Loucy (cell line): Measurements from ENCODE around the gene RNF169.

Source experiments
- H2AFZ ChIP-seq: fragments of 200-600 bp; sonication (generic); 2 replicates; pipeline ENCODE4 v1.6.0; 2016; ENCODE audit warnings: antibody characterized with exemption, mild to moderate bottlenecking, low read length, moderate library complexity
- H3F3A ChIP-seq: fragments of 200-600 bp; 2 replicates; pipeline ENCODE4 v1.6.0; 2016; ENCODE audit warnings: antibody characterized with exemption, low read depth, mild to moderate bottlenecking
- H3K27me3 ChIP-seq: fragments of 200-600 bp; sonication (generic); 2 replicates; pipeline ENCODE4 v1.6.1; 2014; ENCODE audit warnings: low read length, mild to moderate bottlenecking; ENCODE audit not compliant: insufficient read depth, poor library complexity, severe bottlenecking
- H3K36me3 ChIP-seq: fragments of 200-600 bp; sonication (generic); 2 replicates; pipeline ENCODE4 v1.6.1; 2016; ENCODE audit warnings: low read length; ENCODE audit not compliant: insufficient read depth
- H3K4me1 ChIP-seq: fragments of 200-600 bp; sonication (generic); 2 replicates; pipeline ENCODE4 v1.5.1; 2014; ENCODE audit warnings: low read length, mild to moderate bottlenecking; ENCODE audit not compliant: insufficient read depth, poor library complexity, severe bottlenecking
- H3K4me2 ChIP-seq: fragments of 200-600 bp; sonication (generic); 2 replicates; pipeline ENCODE4 v1.6.0; 2014; ENCODE audit warnings: antibody characterized with exemption, low read length, low read depth, mild to moderate bottlenecking; ENCODE audit not compliant: poor library complexity, severe bottlenecking
- H3K4me3 ChIP-seq: fragments of 200-600 bp; sonication (generic); 2 replicates; pipeline ENCODE4 v1.5.1; 2014; ENCODE audit warnings: low read length, mild to moderate bottlenecking, mixed read lengths; ENCODE audit not compliant: poor library complexity, severe bottlenecking
- H3K79me2 ChIP-seq: fragments of 200-600 bp; sonication (generic); 2 replicates; pipeline ENCODE4 v1.6.1; 2014; ENCODE audit warnings: low read length; ENCODE audit not compliant: insufficient read depth
- H3K9ac ChIP-seq: fragments of 200-600 bp; sonication (generic); 2 replicates; pipeline ENCODE4 v1.6.0; 2014; ENCODE audit warnings: mild to moderate bottlenecking, low read depth, low read length, moderate library complexity; ENCODE audit not compliant: poor library complexity, severe bottlenecking
- H3K9me2 ChIP-seq: fragments of 200-600 bp; sonication (generic); replicated peaks from 2 replicates; pipeline ENCODE4 v1.6.1; 2016; ENCODE audit warnings: low read depth, low read length, mixed read lengths
- H3K9me3 ChIP-seq: fragments of 200-600 bp; sonication (generic); 2 replicates; pipeline ENCODE4 v1.6.1; 2014; ENCODE audit warnings: mild to moderate bottlenecking, antibody characterized with exemption, low read length, low read depth; ENCODE audit not compliant: insufficient read depth
- H4K20me1 ChIP-seq: fragments of 200-600 bp; sonication (generic); 2 replicates; pipeline ENCODE4 v1.6.0; 2014; ENCODE audit warnings: antibody characterized with exemption, low read length, mild to moderate bottlenecking; ENCODE audit not compliant: insufficient read depth, poor library complexity, severe bottlenecking
- CTCF ChIP-seq: fragments of 200-600 bp; sonication (generic); conservative IDR thresholded peaks from 2 replicates; pipeline ENCODE4 v1.5.1; 2014; ENCODE audit warnings: mild to moderate bottlenecking, antibody characterized with exemption, low read length
- EZH2phosphoT487 ChIP-seq: fragments of 200-600 bp; IDR thresholded peaks from 2 replicates; pipeline ENCODE4 v1.6.1; 2018; ENCODE audit warnings: antibody characterized with exemption, mild to moderate bottlenecking, moderate library complexity, borderline replicate concordance

Gene RNF169

DNA sequence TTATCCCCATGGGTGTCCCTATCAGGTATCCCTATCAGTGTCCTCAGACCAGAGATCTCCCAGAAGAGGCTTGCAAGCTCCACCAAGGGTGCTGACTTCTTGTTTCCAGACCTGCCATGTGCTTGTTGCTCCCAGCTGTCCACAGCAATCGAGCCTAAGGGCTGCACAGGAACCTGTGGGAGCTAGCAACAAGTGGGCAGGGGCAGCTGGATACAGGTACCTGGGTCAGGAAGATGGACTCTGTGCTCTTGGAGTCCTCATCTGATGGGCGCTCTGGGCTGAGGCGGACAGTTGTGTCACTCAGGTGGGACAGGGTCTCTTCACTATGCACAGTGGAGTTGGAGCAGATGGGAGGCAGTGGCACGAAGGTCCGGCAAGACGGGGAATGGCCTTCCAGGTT lies 99.2 kb downstream of the RNF169 start:
- Histone ChIP-seq H3K36me3 (peaks cover 7% of the 10 kb centered on the region; the same call in 1 of the 2 replicates), H3K9me3 (no peaks in the 10 kb centered on the region), H3K9ac (no peak overlapping the region), H3K4me2 (peak overlapping the region; percentile 22), H4K20me1 (no peaks in the 10 kb centered on the region), H3K4me1 (peaks cover 22% of the 10 kb centered on the region), H3K79me2 (no peaks in the 10 kb centered on the region), H2AFZ (no peak overlapping the region), H3F3A (no peaks in the 10 kb centered on the region), H3K27me3 (no peaks in the 10 kb centered on the region), H3K9me2 (no peaks in the 10 kb centered on the region), H3K4me3 (no peak overlapping the region)
- TF ChIP-seq EZH2phosphoT487, result no peak
- no peak for TF ChIP-seq CTCF

DNA sequence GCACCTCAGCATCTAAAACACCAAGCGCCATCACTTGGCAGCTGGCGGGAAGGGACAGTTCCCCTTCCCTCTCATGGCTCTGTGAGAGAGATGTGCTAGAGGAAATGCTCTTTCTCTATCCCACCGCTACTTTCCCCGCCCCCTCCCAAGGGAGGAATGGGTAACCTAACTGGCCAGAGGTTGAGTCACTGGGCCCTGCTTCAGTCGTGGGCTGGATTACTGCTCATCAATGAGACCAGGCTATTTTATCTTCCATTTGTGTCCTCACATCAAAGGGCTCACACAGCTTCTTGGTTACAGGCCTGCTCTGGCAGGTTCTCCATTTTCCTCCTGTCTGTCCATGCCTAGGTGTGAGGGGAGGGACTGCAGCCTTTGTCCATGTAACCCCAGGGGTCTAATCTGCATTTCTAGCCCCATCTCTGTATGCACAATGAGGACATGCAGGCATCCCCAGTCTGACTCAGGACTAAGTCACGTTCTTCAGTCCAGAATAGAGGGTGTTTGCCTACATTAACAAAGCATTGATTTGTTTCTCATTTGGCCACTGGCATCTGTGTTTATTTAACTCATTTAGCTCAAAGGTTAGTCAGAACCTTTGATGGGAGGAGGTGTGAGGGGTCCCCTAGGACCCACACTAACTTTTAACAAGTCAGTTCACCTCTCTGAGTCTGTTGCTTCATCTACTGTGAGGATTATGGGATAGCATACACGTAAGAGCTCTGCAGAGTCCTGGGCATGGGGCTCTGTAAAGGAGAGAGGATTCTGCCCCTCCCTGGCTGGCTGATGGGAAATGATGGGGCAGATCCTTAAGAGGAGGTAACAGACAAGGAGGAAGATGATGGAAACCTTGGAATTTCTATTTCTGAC lies 101.1 kb downstream of the RNF169 start:
- Histone ChIP-seq H3K9me3 (no peaks in the 10 kb centered on the region), H3K79me2 (no peaks in the 10 kb centered on the region), H2AFZ (no peak overlapping the region), H3K4me2 (no peak overlapping the region), H3K27me3 (no peaks in the 10 kb centered on the region), H3F3A (no peaks in the 10 kb centered on the region), H3K4me3 (no peak overlapping the region), H3K9me2 (no peaks in the 10 kb centered on the region), H3K4me1 (peaks cover 22% of the 10 kb centered on the region), H3K9ac (no peak overlapping the region), H3K36me3 (no peaks in the 10 kb centered on the region), H4K20me1 (no peaks in the 10 kb centered on the region)
- TF ChIP-seq CTCF (no peak), EZH2phosphoT487 (no peak)

- Histone ChIP-seq H2AFZ (no peak overlapping the region), H3F3A (no peaks in the 10 kb centered on the region), H3K27me3 (no peaks in the 10 kb centered on the region), H3K4me3 (no peak overlapping the region), H3K36me3 (no peaks in the 10 kb centered on the region), H3K9me2 (no peaks in the 10 kb centered on the region), H3K79me2 (no peaks in the 10 kb centered on the region), H3K9ac (no peak overlapping the region), H4K20me1 (no peaks in the 10 kb centered on the region), H3K4me1 (peaks cover 19% of the 10 kb centered on the region), H3K9me3 (no peaks in the 10 kb centered on the region), H3K4me2 (no peak overlapping the region)
- TF ChIP-seq EZH2phosphoT487 (no peak), CTCF (no peak)
These were observed 104.6 kb downstream of the RNF169 start for GRCh38 chr11:74853223-74853622.
